ENCODE data around the gene DNMBP. TPM values are rescaled to one million over a fixed set of nuclear protein-coding genes. Genes with fewer than 3 reads are reported as not detected.
A peak's percentile ranks its signal among the peaks of the same experiment; 100 is the strongest.

DNMBP gene
- total and polyA plus RNA-seq, 2 of the 4 experiments (the other 2 are of a cell fraction), result 10.9 to 13.6 TPM

DNA sequence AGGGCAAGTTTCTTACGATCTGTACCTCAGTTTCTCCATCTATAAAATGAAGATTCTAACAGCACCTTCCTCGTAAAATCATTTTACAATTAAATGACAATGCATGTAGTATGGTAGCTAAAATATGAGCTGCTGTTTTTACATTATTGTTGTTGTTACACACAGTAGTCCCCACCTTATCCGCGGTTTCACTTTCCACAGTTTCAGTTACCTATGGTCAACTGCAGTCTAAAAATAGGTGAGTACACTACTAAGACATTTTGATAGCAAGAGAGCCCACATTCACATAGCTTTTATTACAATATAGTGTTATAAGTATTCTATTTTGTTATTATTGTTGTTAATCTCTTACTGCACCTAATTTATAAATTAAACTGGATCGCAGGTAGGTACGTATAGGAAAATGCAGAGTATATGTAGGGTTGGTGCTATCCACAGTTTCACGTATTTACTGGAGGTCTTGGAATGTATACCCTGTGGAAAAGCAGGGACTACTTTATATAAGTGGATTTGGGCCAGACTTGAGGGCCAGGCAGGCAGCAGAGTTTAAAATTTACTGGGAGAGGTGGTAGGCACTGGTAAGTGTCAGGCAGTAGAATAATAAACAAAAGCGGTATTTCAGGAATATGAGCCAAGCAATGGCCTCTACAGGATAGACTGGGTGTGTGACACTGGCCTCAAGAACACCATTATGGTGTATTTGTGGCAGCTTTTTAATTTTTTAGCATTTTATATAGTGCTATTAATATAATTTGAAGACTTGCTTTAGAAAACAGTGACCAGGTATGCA is 10.2 kb downstream of the DNMBP start:
- peaks cover 14% of the 10 kb centered on the region for H3K9me1 ChIP-seq (ENCODE audit: insufficient read depth, low read length)
- no peak overlapping the region for H2BK15ac ChIP-seq (ENCODE audit: low read depth, low read length)
- intact Hi-C loops (cut with micrococcal nuclease) (no loop called here), in situ Hi-C loops (cut with MboI; ENCODE audit: low sequenced_read_pairs) (no loop called here), dilution Hi-C loops (cut with HindIII; ENCODE audit: low sequenced_read_pairs, unreplicated experiment) (no loop called here)
- ChIA-PET CTCF (interaction anchor here (1.0 to 1.2 kb wide), 3 partner anchors 10 to 154 kb away, joined by 3 to 6 read pairs (median 3); partner anchors contain the start of gene DNMBP), POLR2A (ENCODE audit: unreplicated experiment) (no interaction called here)
- H3K4me1 ChIP-seq (ENCODE audit: control insufficient read depth, insufficient read depth, low read length), result peaks cover 18% of the 10 kb centered on the region
- no peak overlapping the region for H2AK9ac ChIP-seq (replicated peaks; ENCODE audit: low read depth, low read length, poor library complexity)
- no peak overlapping the region for H3K4me2 ChIP-seq (ENCODE audit: low read depth, low read length)
- no peak overlapping the region for H3K56ac ChIP-seq (ENCODE audit: extremely low read depth, insufficient read depth, low read length)
- no peak overlapping the region for H3K18ac ChIP-seq (ENCODE audit: low read depth, low read length)
- ATAC-seq (ENCODE audit: low read depth), result 0 out of 2 replicates have a peak, but pooled peaks have one; percentile 15
- no peaks in the 10 kb centered on the region for H3K9me3 ChIP-seq (ENCODE audit: control insufficient read depth, insufficient read depth, low read length)
- H4K20me1 ChIP-seq (ENCODE audit: insufficient read depth, low read length), result peaks cover 7% of the 10 kb centered on the region; the same call in 1 of the 2 replicates
- peak overlapping the region; percentile 40; the same call in 1 of the 2 replicates for H3K23ac ChIP-seq (ENCODE audit: low read depth, low read length)
- H4K8ac ChIP-seq (ENCODE audit: low read depth in 2 of 2, low read length in 2 of 2), result no peak overlapping the region
- WGBS, 2 experiments (ENCODE audit: extremely low coverage in 2 of 2, insufficient read length in 1 of 2), result no CpG with 5 or more reads among the region's 8 CpGs
- H3K4ac ChIP-seq (ENCODE audit: low read depth, low read length), result no peak overlapping the region
- peaks cover 11 to 54% of the 10 kb centered on the region in 2 experiments for H3K79me1 ChIP-seq (ENCODE audit: low read depth in 1 of 2, low read length in 2 of 2)
- no peak overlapping the region for H2BK20ac ChIP-seq (ENCODE audit: low read depth, low read length)
- H3K14ac ChIP-seq (replicated peaks; ENCODE audit: low read depth, low read length), result no peak overlapping the region
- no peak for TF ChIP-seq RAD21 (IDR thresholded peaks at IDR 0.05; ENCODE audit: low read length)
- no peak for TF ChIP-seq NFE2L2 (IDR thresholded peaks at IDR 0.05; ENCODE audit: low read depth, low read length)
- no peak for TF ChIP-seq CHD1 (IDR thresholded peaks at IDR 0.05; ENCODE audit: low read depth, low read length)
- H3K4me3 ChIP-seq (ENCODE audit: insufficient read depth, low read depth, low read length), result no peak overlapping the region
- H4K91ac ChIP-seq (ENCODE audit: insufficient read depth, low read depth, low read length), result no peak overlapping the region
- no peak overlapping the region for H4K5ac ChIP-seq (ENCODE audit: low read depth, low read length)
- no peak overlapping the region for H3K9ac ChIP-seq (ENCODE audit: low read depth, low read length)
- no peaks in the 10 kb centered on the region for H3K36me3 ChIP-seq (ENCODE audit: control insufficient read depth, insufficient read depth, low read length)
- H2BK120ac ChIP-seq (ENCODE audit: low read depth, low read length), result no peak overlapping the region
- DNase-seq, result no peak
- H2AK5ac ChIP-seq (ENCODE audit: low read depth, low read length), result no peak overlapping the region
- no peak overlapping the region for H2AFZ ChIP-seq (replicated peaks; ENCODE audit: low read length, poor library complexity)
- no peaks in the 10 kb centered on the region for H3K27me3 ChIP-seq (ENCODE audit: control insufficient read depth, insufficient read depth, low read length)
- no TSS peak for BruUV-seq (replicated peaks)
- no peak overlapping the region for H2BK5ac ChIP-seq (ENCODE audit: low read depth, low read length, poor library complexity, severe bottlenecking)
- no peak overlapping the region for H3K27ac ChIP-seq (ENCODE audit: insufficient read depth, low read length)
